Ovary (tissue), 10 donors: Measurements from ENCODE around the gene KIF2C. TPM values are rescaled to one million over a fixed set of nuclear protein-coding genes. Genes with fewer than 3 reads are reported as not detected.

ENCODE experiments used
- DNase-seq, 5 donors: peaks; one replicate each; pipeline ENCODE4 v3.0.0-alpha.2; 2019 to 2020
- H3K27ac ChIP-seq, 2 donors: fragments of 200-600 bp; one replicate each; pipeline versions ENCODE4 v1.5.1 to v1.8.0; 2019 to 2022
- H3K27me3 ChIP-seq: fragments of 200-600 bp; one replicate; pipeline ENCODE4 v1.8.0; 2022
- H3K36me3 ChIP-seq: fragments of 200-600 bp; sonication (generic); one replicate; pipeline ENCODE4 v1.5.1; 2019
- H3K4me1 ChIP-seq: one replicate; pipeline ENCODE4 v1.8.1; 2013; ENCODE audit warnings: mild to moderate bottlenecking, moderate library complexity; ENCODE audit not compliant: insufficient read depth
- H3K4me3 ChIP-seq: fragments of 200-600 bp; sonication (generic); one replicate; pipeline ENCODE4 v1.5.1; 2017
- H3K9me3 ChIP-seq, 2 donors: fragments of 200-600 bp in 1 of 2; sonication (generic) in 1 of 2; one replicate each; pipeline versions ENCODE4 v1.5.1 to v1.8.1; 2013 to 2019; ENCODE audit warnings: mild to moderate bottlenecking in 1 of 2, moderate library complexity in 1 of 2
- EP300 ChIP-seq: sonication (generic); formaldehyde crosslinking; IDR thresholded peaks from one replicate; pipeline ENCODE4 v1.6.1; 2017; ENCODE audit warnings: antibody characterized with exemption
- POLR2A ChIP-seq: fragments of 450-650 bp; IDR thresholded peaks from one replicate; pipeline ENCODE4 v1.6.1; 2017; ENCODE audit warnings: antibody characterized with exemption, mild to moderate bottlenecking, moderate library complexity
- whole genome bisulfite sequencing, 3 donors: extraction: QIAGEN DNeasy Blood & Tissue Kit in 1 of 3; methylation state at CpG; one replicate each; pipeline versions ENCODE4 v1.1.5 to v1.1.7; 2013 to 2017; 5-methylcytosine and 5-hydroxymethylcytosine counted together
- intact Hi-C, 4 donors: fragments of 100-400 bp; cut with DNase I; formaldehyde crosslinking; loops; one replicate each; pipeline versions ENCODE4 v1.11.0 to v1.15.1; 2022 to 2023
- long read RNA-seq, 3 donors: library from polyadenylated mRNA in 2 of 3; unstranded in 2 of 3; transcript quantifications; one replicate each; pipeline ENCODE4 v2.0.0 and lab custom pipeline, GENCODE V29; 2021 to 2026
- polyA plus RNA-seq, 2 donors: library from polyadenylated mRNA; stranded (reverse); fragments of 200-250 nt in 1 of 2; fragments of 350-450 nt in 1 of 2; fragmentation: Illumina TruSeq in 1 of 2; extraction: RNeasy Lipid Tissue Mini Kit (QIAGEN cat#74804) in 1 of 2; gene quantifications; one replicate each; pipeline ENCODE4 v1.2.3, GENCODE V29; 2013 to 2014
- total RNA-seq, 7 donors: library from RNA; depleted of rRNA in 2 of 7; stranded (reverse); fragments of >200 nt in 2 of 7; fragmentation: NEBNext Ultra II Directional in 3 of 7; extraction: Animal tissue kit (Norgen Biotek cat#: 25700) in 3 of 7; gene quantifications; one replicate each; pipeline versions ENCODE4 v1.1.0 to v1.2.4, GENCODE V29; 2016 to 2023
- TF ChIP-seq, protein P1 (sequence below), 3 donors: fragments of 450-650 bp in 2 of 3; fragments of 200-600 bp in 1 of 3; IDR thresholded peaks; one replicate each; pipeline versions ENCODE4 v1.5.1 to v1.8.0; 2016 to 2022; ENCODE audit warnings: antibody characterized with exemption in 3 of 3, mild to moderate bottlenecking in 1 of 3
- donor health status: DM: no; HTN: no; CAD: no; lungs with moderate emphysema.
- donor health status: DM: no; HTN: no; CAD: no.
- donor health status: Bipolar disorder and iron deficiency.
- donor health status: DM: yes; HTN: yes; CAD: no.
- donor health status: DM: no; HTN: no; CAD: no.
- donor health status: DM: yes; HTN: yes; CAD: no.

Gene KIF2C
- total RNA-seq (1 to 10 TPM in 2 of 7 donors, under 1 TPM in 5; 0.23 to 1.4 (median 0.53) TPM), polyA plus RNA-seq (1 to 10 TPM in 1 of 2 donors, under 1 TPM in 1; 0.96 to 1.5 TPM)
- long read RNA-seq, donor 1, partial matches to known transcripts: 1 of 5 reads
- long read RNA-seq, donor 1, other reads (novel, unspliced or antisense): 2 of 5 reads
- long read RNA-seq, donor 2, transcript KIF2C-202 (21 exons, 2,879 nt): major isoform, 5 of 26 reads
- long read RNA-seq, donor 2, partial matches to known transcripts: 21 of 26 reads
- long read RNA-seq, donor 2, other reads (novel, unspliced or antisense): 0 of 26 reads
- long read RNA-seq, donor 3, partial matches to known transcripts: 1 of 3 reads
- long read RNA-seq, donor 3, other reads (novel, unspliced or antisense): 2 of 3 reads

GRCh38 chr1:44739307-44740178 is at the start of gene KIF2C:
TSS of gene KIF2C (plus strand) at chr1:44739837. CDS start at chr1:44739933, 96 bp downstream.
- Histone ChIP-seq H3K9me3 (no peaks in the 10 kb centered on the region), H3K36me3 (no peaks in the 10 kb centered on the region), H3K27ac (peak within 1 kb of the TSS; percentile 15 to 82), H3K27me3 (no peaks in the 10 kb centered on the region), H3K4me3 (peak within 1 kb of the TSS; percentile 43), H3K4me1 (peaks cover 4% of the 10 kb centered on the region)
- peak; percentile 96 to 98 (median 97) for DNase-seq
- 0% methylated on average over 57 of the region's 57 CpGs for WGBS, 3 donors
- TF ChIP-seq, protein P1, sequence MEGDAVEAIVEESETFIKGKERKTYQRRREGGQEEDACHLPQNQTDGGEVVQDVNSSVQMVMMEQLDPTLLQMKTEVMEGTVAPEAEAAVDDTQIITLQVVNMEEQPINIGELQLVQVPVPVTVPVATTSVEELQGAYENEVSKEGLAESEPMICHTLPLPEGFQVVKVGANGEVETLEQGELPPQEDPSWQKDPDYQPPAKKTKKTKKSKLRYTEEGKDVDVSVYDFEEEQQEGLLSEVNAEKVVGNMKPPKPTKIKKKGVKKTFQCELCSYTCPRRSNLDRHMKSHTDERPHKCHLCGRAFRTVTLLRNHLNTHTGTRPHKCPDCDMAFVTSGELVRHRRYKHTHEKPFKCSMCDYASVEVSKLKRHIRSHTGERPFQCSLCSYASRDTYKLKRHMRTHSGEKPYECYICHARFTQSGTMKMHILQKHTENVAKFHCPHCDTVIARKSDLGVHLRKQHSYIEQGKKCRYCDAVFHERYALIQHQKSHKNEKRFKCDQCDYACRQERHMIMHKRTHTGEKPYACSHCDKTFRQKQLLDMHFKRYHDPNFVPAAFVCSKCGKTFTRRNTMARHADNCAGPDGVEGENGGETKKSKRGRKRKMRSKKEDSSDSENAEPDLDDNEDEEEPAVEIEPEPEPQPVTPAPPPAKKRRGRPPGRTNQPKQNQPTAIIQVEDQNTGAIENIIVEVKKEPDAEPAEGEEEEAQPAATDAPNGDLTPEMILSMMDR (IDR thresholded peaks at IDR 0.05): peak in 1 of 3 donors; percentile 14
- TF ChIP-seq EP300: peak; percentile 52
- peak; percentile 80 for TF ChIP-seq POLR2A
- intact Hi-C loops: loop anchor here in 1 of 4 donors (10.0 kb wide), 1 partner anchor 45 kb away; the partner anchor contains the start of gene BEST4

DNA sequence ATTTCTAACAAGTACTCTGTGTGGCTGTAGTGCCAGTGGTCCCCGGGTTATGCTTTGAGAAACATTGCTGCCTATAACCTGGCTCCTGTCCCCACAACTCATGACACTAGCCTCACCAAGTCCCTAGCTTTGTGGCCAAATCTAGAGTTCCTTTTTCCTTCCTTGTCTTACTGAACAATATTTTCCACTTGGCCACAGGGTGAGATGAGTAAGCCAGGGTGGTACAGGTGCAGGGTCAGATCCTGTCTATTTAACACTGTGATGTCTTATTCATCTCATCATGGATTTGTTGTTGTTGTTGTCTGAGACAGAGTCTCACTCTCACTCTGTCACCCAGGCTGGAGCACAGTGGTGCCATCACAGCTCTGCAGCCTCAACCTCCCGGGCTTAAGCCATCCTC is 46.5 kb upstream of the KIF2C start:
- Histone ChIP-seq H3K27ac (no peak overlapping the region), H3K36me3 (no peaks in the 10 kb centered on the region), H3K4me3 (no peak overlapping the region), H3K4me1 (peaks cover 6% of the 10 kb centered on the region), H3K9me3 (no peaks in the 10 kb centered on the region), H3K27me3 (no peaks in the 10 kb centered on the region)
- TF ChIP-seq POLR2A (no peak), EP300 (no peak)
- TF ChIP-seq, protein P1 (IDR thresholded peaks at IDR 0.05): no peak
- intact Hi-C loops: no loop called here
- WGBS, 3 donors: 85 to 87% (median 85%) methylated on average over 2 of the region's 2 CpGs
- DNase-seq: no peak

DNA sequence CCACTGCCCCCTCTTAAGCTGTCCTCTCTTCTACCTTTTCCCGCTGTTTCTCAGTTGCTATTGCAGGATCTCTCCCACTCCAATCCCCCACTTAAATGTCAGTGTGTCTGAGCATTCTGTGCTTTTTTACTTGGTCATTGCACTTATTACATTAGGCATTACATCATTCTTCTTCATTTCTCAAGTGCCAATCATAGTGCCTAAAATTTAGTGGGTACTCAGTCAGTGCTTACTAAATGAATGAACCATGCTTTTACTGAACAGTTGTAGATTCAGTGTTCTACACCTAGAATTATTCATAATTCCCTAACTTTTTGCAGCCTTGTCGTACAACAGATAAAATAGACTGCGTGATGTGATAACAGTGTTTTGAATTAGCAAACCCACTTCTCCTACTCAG is 45.7 kb upstream of the KIF2C start:
- DNase-seq: no peak
- TF ChIP-seq EP300 (no peak), POLR2A (no peak)
- TF ChIP-seq, protein P1 (IDR thresholded peaks at IDR 0.05): no peak
- no peak overlapping the region for H3K4me3 ChIP-seq
- H3K27me3 ChIP-seq: no peaks in the 10 kb centered on the region
- peaks cover 6% of the 10 kb centered on the region for H3K4me1 ChIP-seq
- WGBS, 3 donors: 95 to 97% (median 96%) methylated on average over 3 of the region's 3 CpGs
- H3K9me3 ChIP-seq: no peaks in the 10 kb centered on the region
- no peaks in the 10 kb centered on the region for H3K36me3 ChIP-seq
- no peak overlapping the region for H3K27ac ChIP-seq
- intact Hi-C loops: no loop called here

GRCh38 chr1:44694863-44695478 is 44.7 kb upstream of the KIF2C start:
- intact Hi-C loops: no loop called here
- Histone ChIP-seq H3K4me1 (no peaks in the 10 kb centered on the region), H3K36me3 (no peaks in the 10 kb centered on the region), H3K27ac (no peak overlapping the region), H3K4me3 (no peak overlapping the region), H3K27me3 (no peaks in the 10 kb centered on the region), H3K9me3 (no peaks in the 10 kb centered on the region)
- WGBS, 3 donors: 92 to 95% (median 93%) methylated on average over 7 of the region's 7 CpGs
- TF ChIP-seq, protein P1 (IDR thresholded peaks at IDR 0.05): no peak
- TF ChIP-seq EP300: no peak
- no peak for TF ChIP-seq POLR2A
- no peak for DNase-seq
